Effector memory CD4-positive, alpha-beta T cell (primary cell): ENCODE results near the gene DTNB.
"Not testable (repeated sequence)": the region's sequence is repeated elsewhere in the genome, so short reads cannot be mapped to it uniquely, and the experiment has no call there.

Experiments
- DNase-seq, 3 donors: peaks; one replicate each; pipeline ENCODE4 v3.0.0-alpha.2; 2020
- H3K27ac ChIP-seq: 2 replicates; pipeline ENCODE4 v1.7.0; 2013; ENCODE audit warnings: mild to moderate bottlenecking, low read length, moderate library complexity; ENCODE audit not compliant: insufficient read depth, poor library complexity, severe bottlenecking
- H3K27me3 ChIP-seq: replicated peaks from 2 replicates; pipeline ENCODE4 v1.7.0; 2013; ENCODE audit warnings: mild to moderate bottlenecking, low read length; ENCODE audit not compliant: insufficient read depth, control insufficient read depth, poor library complexity, severe bottlenecking
- H3K36me3 ChIP-seq: 2 replicates; pipeline ENCODE4 v1.7.0; 2013; ENCODE audit warnings: mild to moderate bottlenecking, low read length, moderate library complexity; ENCODE audit not compliant: control insufficient read depth, insufficient read depth
- H3K4me1 ChIP-seq: 2 replicates; pipeline ENCODE4 v1.7.0; 2013; ENCODE audit warnings: low read length, mild to moderate bottlenecking; ENCODE audit not compliant: control insufficient read depth, insufficient read depth, poor library complexity, severe bottlenecking
- H3K4me3 ChIP-seq: 2 replicates; pipeline ENCODE4 v1.7.0; 2013; ENCODE audit warnings: low read length, low read depth, mild to moderate bottlenecking; ENCODE audit not compliant: insufficient read depth, poor library complexity, severe bottlenecking
- H3K9me3 ChIP-seq: 2 replicates; pipeline ENCODE4 v1.7.0; 2013; ENCODE audit warnings: mild to moderate bottlenecking, low read length, moderate library complexity; ENCODE audit not compliant: control insufficient read depth
- total RNA-seq, 3 donors: gene quantifications; one replicate each; lab custom pipeline; 2026; lab: John Stamatoyannopoulos, UW

The DTNB gene
- total RNA-seq: 18.0 to 24.4 (median 21.1) reads per million in 3 donors

DNA sequence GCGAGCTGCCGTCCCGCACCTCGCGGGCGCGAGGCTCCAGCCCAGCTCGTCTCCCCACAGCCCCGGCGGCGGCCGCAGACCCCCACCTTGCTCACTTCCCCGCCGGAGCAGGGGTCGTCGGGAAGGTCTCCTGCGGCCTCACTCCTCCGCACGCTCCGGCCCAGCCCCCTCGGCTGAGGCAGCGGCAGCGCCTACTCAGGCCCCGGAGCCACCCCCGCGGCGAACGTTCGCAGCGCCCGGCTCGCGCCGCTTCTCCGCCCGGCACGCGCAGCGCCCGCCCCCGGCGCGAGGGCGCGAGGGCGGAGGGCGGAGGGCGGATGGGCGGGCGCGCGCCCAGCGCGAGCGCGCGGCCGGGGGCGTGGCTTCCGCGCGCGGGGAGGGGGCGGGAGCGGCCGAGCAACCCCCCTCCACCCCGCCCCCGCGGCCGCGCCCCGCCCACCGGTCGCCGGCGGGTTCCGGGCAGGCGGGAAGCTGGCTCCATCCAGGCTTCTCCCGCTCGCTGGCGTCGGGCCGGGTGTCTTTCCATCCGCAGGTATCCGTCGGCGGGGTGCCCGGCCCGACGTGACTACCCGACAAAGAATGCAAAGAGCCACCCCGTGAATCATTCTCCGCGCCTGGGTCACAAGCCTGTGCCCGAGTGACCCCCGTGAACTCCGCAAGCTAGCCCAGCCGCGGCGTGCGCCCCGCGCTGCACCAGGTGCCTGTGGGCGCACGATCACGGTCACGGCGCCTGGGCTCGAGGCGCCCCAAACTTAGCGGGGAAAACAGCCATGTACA, at the start of gene DTNB:
DTNB (minus strand) TSS at position 278 of the 777 bp plus-strand sequence. CDS start 20,917 bp downstream, outside the sequence.
- H3K27me3 ChIP-seq: no peaks in the 10 kb centered on the region
- peak within 1 kb of the TSS; percentile 68 for H3K27ac ChIP-seq
- peak within 1 kb of the TSS; percentile 82 for H3K4me3 ChIP-seq
- H3K9me3 ChIP-seq: no peaks in the 10 kb centered on the region
- peaks cover 9% of the 10 kb centered on the region for H3K4me1 ChIP-seq
- peak; percentile 69 to 72 (median 71) for DNase-seq
- H3K36me3 ChIP-seq: no peaks in the 10 kb centered on the region

DNA sequence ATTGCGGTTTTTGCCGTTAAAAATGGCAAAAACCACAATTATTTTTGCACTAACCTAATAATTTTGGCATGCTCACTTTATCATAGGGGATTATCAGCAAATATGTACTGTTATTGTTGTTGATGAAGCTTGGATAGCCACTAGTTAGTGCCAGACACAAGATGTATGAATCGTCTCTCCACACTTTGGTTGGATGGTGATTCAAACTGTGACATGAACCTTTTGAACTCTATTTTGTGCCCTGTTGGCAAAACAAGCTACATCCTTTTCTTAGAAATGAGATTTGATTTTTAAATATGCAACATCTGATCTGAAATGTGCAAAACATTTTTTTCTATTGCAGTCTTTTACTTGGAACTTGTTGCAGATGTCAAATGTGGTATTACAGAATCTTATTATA, 48.8 kb upstream of the DTNB start:
- Histone ChIP-seq H3K27ac (no peak overlapping the region), H3K4me1 (no peaks in the 10 kb centered on the region), H3K9me3 (no peaks in the 10 kb centered on the region), H3K27me3 (no peaks in the 10 kb centered on the region), H3K36me3 (no peaks in the 10 kb centered on the region), H3K4me3 (no peak overlapping the region)
- DNase-seq: no peak

DNA sequence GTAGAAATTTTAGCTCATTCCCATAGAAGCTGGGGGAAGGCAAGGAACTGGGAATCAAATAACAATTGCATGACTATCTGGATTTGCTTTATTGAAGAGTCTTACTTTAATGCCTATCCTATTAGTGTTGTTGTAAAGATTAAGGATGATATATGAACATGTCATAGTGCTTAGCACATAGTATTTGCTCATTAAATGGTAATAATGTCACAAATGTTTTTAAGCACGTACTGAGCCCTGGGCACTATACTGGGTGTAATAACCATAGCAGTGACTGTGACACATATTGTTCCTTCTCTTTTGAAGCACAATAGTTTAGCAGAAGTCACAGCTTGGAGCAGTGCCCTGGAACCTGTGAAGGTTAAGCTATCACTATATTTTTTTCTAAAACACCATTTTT, 47.2 kb upstream of the DTNB start:
- no peak overlapping the region for H3K27ac ChIP-seq
- H3K27me3 ChIP-seq: no peaks in the 10 kb centered on the region
- H3K36me3 ChIP-seq: no peaks in the 10 kb centered on the region
- no peaks in the 10 kb centered on the region for H3K4me1 ChIP-seq
- no peak for DNase-seq
- no peak overlapping the region for H3K4me3 ChIP-seq
- no peaks in the 10 kb centered on the region for H3K9me3 ChIP-seq

DNA sequence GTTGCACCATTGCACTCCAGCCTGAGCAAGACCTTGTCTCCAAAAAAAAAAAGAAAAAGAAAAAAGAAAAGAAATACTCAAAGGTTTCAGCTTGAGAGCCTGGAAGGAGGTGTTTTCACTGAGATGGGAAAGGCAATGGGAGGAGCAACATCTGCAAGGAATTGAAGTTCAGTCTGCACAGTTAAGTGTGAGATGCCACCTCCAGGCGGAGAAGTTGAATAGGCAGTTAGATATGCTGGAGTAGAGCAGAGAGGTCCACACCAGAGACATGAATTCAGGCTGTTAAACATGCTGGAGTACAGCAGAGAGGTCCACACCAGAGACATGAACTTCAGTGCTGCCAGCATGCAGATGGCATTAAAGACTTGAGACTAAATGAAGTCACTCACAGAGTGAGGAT, 41.4 kb upstream of the DTNB start:
- Histone ChIP-seq H3K27ac (no peak overlapping the region), H3K9me3 (no peaks in the 10 kb centered on the region), H3K36me3 (no peaks in the 10 kb centered on the region), H3K4me3 (no peak overlapping the region), H3K27me3 (no peaks in the 10 kb centered on the region), H3K4me1 (no peaks in the 10 kb centered on the region)
- no peak for DNase-seq

DNA sequence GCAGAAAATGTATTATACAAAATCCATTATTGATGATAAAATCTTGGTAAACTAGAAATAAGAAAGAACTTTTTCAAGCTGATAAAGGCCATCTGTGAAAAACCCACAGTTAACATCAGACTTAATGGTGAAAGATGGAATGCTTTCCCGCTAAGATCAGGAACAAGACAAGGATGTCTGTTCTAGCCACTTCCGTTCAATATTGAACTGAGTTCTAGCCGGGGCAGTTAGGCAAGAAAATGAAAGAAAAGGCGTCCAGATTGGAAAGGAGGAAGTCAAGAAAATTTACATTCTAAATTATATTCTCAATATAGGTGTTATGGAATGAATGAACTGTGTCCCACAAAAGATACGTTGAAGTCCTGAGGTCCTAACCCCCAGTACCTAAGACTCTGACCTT, 39.1 kb upstream of the DTNB start:
- Histone ChIP-seq H3K27ac (no peak overlapping the region), H3K36me3 (no peaks in the 10 kb centered on the region), H3K4me3 (no peak overlapping the region), H3K27me3 (no peaks in the 10 kb centered on the region), H3K4me1 (no peaks in the 10 kb centered on the region), H3K9me3 (no peaks in the 10 kb centered on the region)
- no peak for DNase-seq

DNA sequence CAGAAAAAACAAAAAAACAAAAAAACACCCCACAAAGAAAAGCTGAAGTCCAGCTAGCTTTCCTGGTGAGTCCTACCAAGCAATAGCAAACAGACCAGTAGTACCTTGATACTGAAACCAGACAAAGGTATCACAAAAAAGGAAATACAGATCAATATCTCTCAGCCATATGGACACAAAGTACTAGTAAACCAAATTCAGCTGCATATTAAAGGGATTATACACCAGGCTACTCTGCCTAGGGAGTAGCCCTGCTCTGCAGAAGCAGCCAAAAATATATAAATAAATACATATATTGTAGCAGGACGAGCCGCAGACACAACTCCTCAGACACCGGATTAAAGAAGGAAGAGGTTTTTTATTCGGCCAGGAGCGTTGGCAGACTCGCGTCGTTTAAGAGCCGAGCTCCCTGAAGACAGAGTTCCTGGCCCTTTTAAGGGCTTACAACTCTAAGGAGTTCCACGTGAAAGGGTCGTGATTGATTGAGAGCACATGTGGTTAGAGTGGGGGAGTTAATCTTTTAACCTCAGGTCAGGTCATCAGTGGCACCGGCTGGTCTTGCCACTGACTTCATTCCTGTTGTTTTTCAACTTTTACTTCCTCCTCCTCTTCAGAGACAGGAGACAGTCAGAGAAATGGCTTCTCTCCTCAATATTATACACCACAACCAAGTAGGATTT, 38.4 kb upstream of the DTNB start:
- no peaks in the 10 kb centered on the region for H3K27me3 ChIP-seq
- no peak overlapping the region for H3K27ac ChIP-seq
- H3K36me3 ChIP-seq: no peaks in the 10 kb centered on the region
- H3K4me3 ChIP-seq: no peak overlapping the region
- no peak for DNase-seq
- no peaks in the 10 kb centered on the region for H3K4me1 ChIP-seq
- H3K9me3 ChIP-seq: no peaks in the 10 kb centered on the region

DNA sequence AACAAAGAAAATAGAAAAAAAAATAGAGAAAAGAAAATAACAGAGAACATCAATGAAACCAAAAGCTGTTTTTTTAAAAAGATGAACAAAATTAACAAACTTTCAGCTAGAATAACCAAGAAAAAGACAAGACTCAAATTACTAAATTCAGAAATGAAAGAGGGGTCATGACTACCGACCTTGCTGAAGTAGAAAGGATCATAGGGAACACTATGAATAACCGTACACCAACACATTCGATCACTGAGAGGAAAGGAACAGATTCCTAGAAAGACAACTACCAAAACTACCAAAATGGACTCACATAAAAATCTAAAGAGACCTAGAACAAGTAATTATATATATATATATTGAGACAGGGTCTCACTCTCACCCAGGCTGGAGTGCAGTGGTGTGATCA, 37.4 kb upstream of the DTNB start:
- no peak for DNase-seq
- H3K36me3 ChIP-seq: no peaks in the 10 kb centered on the region
- no peaks in the 10 kb centered on the region for H3K9me3 ChIP-seq
- H3K27me3 ChIP-seq: no peaks in the 10 kb centered on the region
- H3K27ac ChIP-seq: no peak overlapping the region
- no peaks in the 10 kb centered on the region for H3K4me1 ChIP-seq
- no peak overlapping the region for H3K4me3 ChIP-seq

DNA sequence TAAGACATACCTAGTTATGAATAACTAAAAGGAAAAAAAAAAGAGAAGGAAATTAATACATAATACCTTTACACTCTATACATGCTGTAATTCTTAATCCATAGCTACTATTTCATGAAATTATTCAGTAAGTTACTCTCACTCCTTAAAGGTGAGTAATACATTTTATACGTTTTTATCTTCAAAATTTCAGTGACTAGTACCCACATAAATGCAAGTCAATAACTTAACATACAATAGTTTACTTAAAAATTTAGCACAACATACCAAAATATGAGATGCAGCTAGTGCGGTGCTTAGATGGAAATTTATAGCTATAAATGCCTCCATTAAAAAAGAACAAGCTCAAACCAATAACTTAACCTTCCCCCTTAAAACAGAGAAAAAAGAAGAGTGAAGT, 36.0 kb upstream of the DTNB start:
- no peaks in the 10 kb centered on the region for H3K27me3 ChIP-seq
- no peak overlapping the region for H3K4me3 ChIP-seq
- no peaks in the 10 kb centered on the region for H3K9me3 ChIP-seq
- H3K4me1 ChIP-seq: no peaks in the 10 kb centered on the region
- DNase-seq: no peak
- H3K36me3 ChIP-seq: no peaks in the 10 kb centered on the region
- no peak overlapping the region for H3K27ac ChIP-seq

DNA sequence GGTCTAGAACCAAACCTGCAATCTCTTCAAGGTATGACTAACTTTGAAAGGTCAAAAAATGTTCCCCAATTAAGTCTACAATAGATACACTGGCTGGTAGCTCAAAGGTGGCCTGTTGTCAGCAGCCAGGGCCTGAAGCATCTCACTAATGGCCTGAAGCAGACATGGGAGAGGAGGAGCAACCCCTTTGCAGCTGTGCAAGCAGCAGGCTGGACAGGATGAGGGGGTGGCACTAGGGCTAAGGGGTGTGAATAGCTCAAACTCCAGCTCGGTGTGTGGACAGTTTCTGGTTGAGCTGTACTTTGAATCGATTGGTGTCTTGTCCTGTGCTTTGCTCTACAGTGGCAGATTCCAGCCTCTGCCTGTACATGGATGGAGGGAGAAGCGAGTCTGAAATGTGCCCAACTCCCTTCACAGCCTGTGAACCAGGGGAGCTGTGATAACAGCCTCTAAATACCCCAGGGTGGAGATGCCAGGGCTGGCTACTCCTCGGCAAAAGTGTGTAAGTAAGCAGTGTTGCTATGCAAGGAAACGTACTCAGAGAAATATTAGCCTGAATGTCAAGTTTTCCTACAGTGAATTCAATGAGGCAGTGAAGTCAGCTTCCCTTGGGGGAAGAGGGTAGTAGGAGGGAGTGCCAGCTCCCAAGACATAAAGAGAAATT, 34.7 kb upstream of the DTNB start:
- no peak overlapping the region for H3K4me3 ChIP-seq
- H3K27me3 ChIP-seq: no peaks in the 10 kb centered on the region

DNA sequence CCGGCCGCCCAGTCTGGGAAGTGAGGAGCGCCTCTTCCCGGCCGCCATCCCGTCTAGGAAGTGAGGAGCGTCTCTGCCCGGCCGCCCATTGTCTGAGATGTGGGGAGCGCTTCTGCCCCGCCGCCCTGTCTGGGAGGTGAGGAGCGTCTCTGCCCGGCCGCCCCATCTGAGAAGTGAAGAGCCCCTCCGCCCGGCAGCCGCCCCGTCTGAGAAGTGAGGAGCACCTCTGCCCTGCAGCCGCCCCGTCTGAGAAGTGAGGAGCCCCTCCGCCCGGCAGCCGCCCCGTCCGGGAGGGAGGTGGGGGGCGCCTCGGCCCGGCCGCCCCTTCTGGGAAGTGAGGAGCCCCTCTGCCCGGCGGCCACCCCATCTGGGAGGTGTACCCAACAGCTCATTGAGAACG, 32.2 kb upstream of the DTNB start:
- DNase-seq, H3K36me3 ChIP-seq, H3K4me3 ChIP-seq, H3K27ac ChIP-seq, H3K4me1 ChIP-seq, H3K9me3 ChIP-seq, H3K27me3 ChIP-seq: not testable (repeated sequence)

More for the DNA sequence above, 34.7 kb upstream of the DTNB start:
- DNase-seq: no peak
- Histone ChIP-seq H3K4me1 (no peaks in the 10 kb centered on the region), H3K27ac (no peak overlapping the region), H3K36me3 (no peaks in the 10 kb centered on the region), H3K9me3 (no peaks in the 10 kb centered on the region)
